ENCODE data around the gene EBF3.

DNA sequence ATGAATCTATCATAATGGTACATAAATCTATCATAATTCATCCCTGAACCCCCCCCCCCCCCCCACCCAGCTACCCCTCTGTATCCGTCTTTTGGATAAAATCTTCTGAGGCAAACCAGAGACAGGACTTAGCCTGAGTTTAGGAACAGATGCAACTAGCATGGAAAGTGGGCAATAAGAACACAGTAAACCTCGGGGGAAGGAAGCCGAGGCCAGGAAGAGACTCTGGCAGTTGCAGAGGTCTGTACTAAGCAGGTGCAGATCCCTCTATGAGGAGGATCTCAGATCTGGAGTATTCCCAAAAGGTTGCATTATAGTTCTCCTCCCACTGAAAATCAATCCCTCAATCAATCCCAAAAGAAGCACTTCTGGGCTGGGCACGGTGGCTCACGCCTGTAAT lies 87.2 kb downstream of the EBF3 start:
- TF ChIP-seq EZH2 (IDR thresholded peaks at IDR 0.05; ENCODE audit: low read length, unreplicated experiment) (no peak), EZH2phosphoT487 (IDR thresholded peaks at IDR 0.05; ENCODE audit: borderline replicate concordance, low read length) (no peak)
- TF ChIP-seq, protein P1, sequence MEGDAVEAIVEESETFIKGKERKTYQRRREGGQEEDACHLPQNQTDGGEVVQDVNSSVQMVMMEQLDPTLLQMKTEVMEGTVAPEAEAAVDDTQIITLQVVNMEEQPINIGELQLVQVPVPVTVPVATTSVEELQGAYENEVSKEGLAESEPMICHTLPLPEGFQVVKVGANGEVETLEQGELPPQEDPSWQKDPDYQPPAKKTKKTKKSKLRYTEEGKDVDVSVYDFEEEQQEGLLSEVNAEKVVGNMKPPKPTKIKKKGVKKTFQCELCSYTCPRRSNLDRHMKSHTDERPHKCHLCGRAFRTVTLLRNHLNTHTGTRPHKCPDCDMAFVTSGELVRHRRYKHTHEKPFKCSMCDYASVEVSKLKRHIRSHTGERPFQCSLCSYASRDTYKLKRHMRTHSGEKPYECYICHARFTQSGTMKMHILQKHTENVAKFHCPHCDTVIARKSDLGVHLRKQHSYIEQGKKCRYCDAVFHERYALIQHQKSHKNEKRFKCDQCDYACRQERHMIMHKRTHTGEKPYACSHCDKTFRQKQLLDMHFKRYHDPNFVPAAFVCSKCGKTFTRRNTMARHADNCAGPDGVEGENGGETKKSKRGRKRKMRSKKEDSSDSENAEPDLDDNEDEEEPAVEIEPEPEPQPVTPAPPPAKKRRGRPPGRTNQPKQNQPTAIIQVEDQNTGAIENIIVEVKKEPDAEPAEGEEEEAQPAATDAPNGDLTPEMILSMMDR (conservative IDR thresholded peaks at IDR 0.05; ENCODE audit: low read depth, low read length) = no peak
